Ramos (cell line): ENCODE results near the gene DCLK1.

Source experiments
- in situ Hi-C: fragments of 300-500 bp; cut with MboI; formaldehyde crosslinking; loops from one replicate; pipeline ENCODE4 v1.14.3; 2022; ENCODE audit warnings: low sequenced_read_pairs; ENCODE audit not compliant: unreplicated experiment

The DCLK1 gene

GRCh38 chr13:36057041-36057440 is 74.1 kb downstream of the DCLK1 start:
- in situ Hi-C loops: no loop called here

GRCh38 chr13:36055366-36055765 is 75.8 kb downstream of the DCLK1 start:
- in situ Hi-C loops: no loop called here

- in situ Hi-C loops: no loop called here
Measured at GRCh38 chr13:36054041-36054440, 77.1 kb downstream of the DCLK1 start.

- in situ Hi-C loops: no loop called here
Measured at GRCh38 chr13:36051082-36051481, 80.1 kb downstream of the DCLK1 start.

GRCh38 chr13:36046672-36047071 is 84.5 kb downstream of the DCLK1 start:
- in situ Hi-C loops: no loop called here

GRCh38 chr13:36038785-36039555 is 92.2 kb downstream of the DCLK1 start:
- in situ Hi-C loops: no loop called here

- in situ Hi-C loops: no loop called here
Measured at GRCh38 chr13:36033035-36033434, 98.1 kb downstream of the DCLK1 start.

GRCh38 chr13:36031490-36031889 is 99.7 kb downstream of the DCLK1 start:
- in situ Hi-C loops: no loop called here

GRCh38 chr13:36030670-36031331 is 100.4 kb downstream of the DCLK1 start:
- in situ Hi-C loops: no loop called here

- in situ Hi-C loops: no loop called here
Measured at GRCh38 chr13:36029166-36029565, 102.0 kb downstream of the DCLK1 start.

GRCh38 chr13:36028359-36029025 is 102.7 kb downstream of the DCLK1 start:
- in situ Hi-C loops: no loop called here

GRCh38 chr13:36026531-36026930 is 104.7 kb downstream of the DCLK1 start:
- in situ Hi-C loops: no loop called here

GRCh38 chr13:36014763-36015162 is 116.4 kb downstream of the DCLK1 start:
- in situ Hi-C loops: no loop called here

- in situ Hi-C loops: no loop called here
Measured at GRCh38 chr13:36006894-36007675, 124.1 kb downstream of the DCLK1 start.

GRCh38 chr13:36006347-36006746 is 124.8 kb downstream of the DCLK1 start:
- in situ Hi-C loops: no loop called here

- in situ Hi-C loops: no loop called here
Measured at GRCh38 chr13:36001561-36001960, 129.6 kb downstream of the DCLK1 start.

GRCh38 chr13:36000028-36000427 is 131.2 kb downstream of the DCLK1 start:
- in situ Hi-C loops: no loop called here

- in situ Hi-C loops: loop anchor here (25.0 kb wide), 1 partner anchor 266 kb away; no protein-coding TSS in a partner anchor
Measured at GRCh38 chr13:35996360-35996759, 134.8 kb downstream of the DCLK1 start.

GRCh38 chr13:35995136-35995535 is 136.0 kb downstream of the DCLK1 start:
- in situ Hi-C loops: loop anchor here (25.0 kb wide), 1 partner anchor 267 kb away; no protein-coding TSS in a partner anchor
